Mucosa of rectum (tissue), 2 donors: Measurements from ENCODE around the gene RNF183.
A peak's percentile ranks its signal among the peaks of the same experiment; 100 is the strongest.
"Not testable (repeated sequence)": the region's sequence is repeated elsewhere in the genome, so short reads cannot be mapped to it uniquely, and the experiment has no call there.

Source experiments
- H3K27ac ChIP-seq, 2 donors: one replicate each; pipeline ENCODE4 v1.7.0; 2013; ENCODE audit warnings: inconsistent platforms in 2 of 2, low read depth in 2 of 2, low read length in 2 of 2
- H3K27me3 ChIP-seq, 2 donors: one replicate each; pipeline ENCODE4 v1.7.0; 2013; ENCODE audit warnings: low read length in 2 of 2; ENCODE audit not compliant: control insufficient read depth in 2 of 2, insufficient read depth in 2 of 2
- H3K36me3 ChIP-seq, 2 donors: one replicate each; pipeline ENCODE4 v1.7.0; 2013; ENCODE audit warnings: low read length in 2 of 2; ENCODE audit not compliant: control insufficient read depth in 2 of 2, insufficient read depth in 2 of 2
- H3K4me1 ChIP-seq, 2 donors: one replicate each; pipeline ENCODE4 v1.7.0; 2013; ENCODE audit warnings: low read length in 2 of 2, mild to moderate bottlenecking in 1 of 2; ENCODE audit not compliant: control insufficient read depth in 2 of 2, insufficient read depth in 2 of 2
- H3K4me3 ChIP-seq, 2 donors: one replicate each; pipeline ENCODE4 v1.7.0; 2013; ENCODE audit warnings: low read length in 2 of 2
- H3K9ac ChIP-seq, 2 donors: one replicate each; pipeline ENCODE4 v1.7.0; 2013; ENCODE audit warnings: low read length in 2 of 2, low read depth in 1 of 2, mild to moderate bottlenecking in 1 of 2
- H3K9me3 ChIP-seq, 2 donors: one replicate each; pipeline ENCODE4 v1.7.0; 2013; ENCODE audit warnings: low read length in 2 of 2; ENCODE audit not compliant: control insufficient read depth in 2 of 2
- donor health status: healthy.
- donor health status: Normal muscosa, but diverticular disease.

Gene RNF183

DNA sequence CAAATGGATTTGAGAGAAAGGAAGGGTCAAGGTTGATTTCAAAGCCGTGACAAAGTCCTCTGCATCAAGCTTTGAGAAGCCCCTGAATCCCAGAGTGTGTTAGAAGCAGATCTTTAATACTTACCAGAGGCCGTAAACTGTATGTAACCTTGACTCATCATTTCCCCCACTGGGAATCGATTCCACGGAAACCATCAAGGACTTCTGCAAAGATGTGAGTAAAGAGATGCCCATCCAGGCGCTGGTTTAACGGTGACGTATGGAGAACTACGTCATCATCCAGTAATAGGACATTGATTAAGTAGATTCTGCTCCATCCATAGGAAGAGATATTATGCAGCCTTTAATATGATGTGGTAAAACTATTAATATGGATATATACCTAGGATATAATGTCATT, 1.6 kb downstream of the RNF183 start:
- no peaks in the 10 kb centered on the region for H3K36me3 ChIP-seq
- no peaks in the 10 kb centered on the region for H3K9me3 ChIP-seq
- no peak overlapping the region for H3K4me3 ChIP-seq
- H3K27ac ChIP-seq, result no peak overlapping the region
- H3K4me1 ChIP-seq, result peaks cover 0 to 15% of the 10 kb centered on the region in 2 donors
- no peak overlapping the region for H3K9ac ChIP-seq
- no peaks in the 10 kb centered on the region for H3K27me3 ChIP-seq

GRCh38 chr9:113299800-113300292, 3.3 kb downstream of the RNF183 start:
- H3K4me1 ChIP-seq, result peaks cover 0 to 16% of the 10 kb centered on the region in 2 donors
- H3K36me3 ChIP-seq, result no peaks in the 10 kb centered on the region
- H3K27ac ChIP-seq, result no peak overlapping the region
- peak overlapping the region; percentile 11 to 14 for H3K9ac ChIP-seq
- H3K9me3 ChIP-seq, result no peaks in the 10 kb centered on the region
- H3K4me3 ChIP-seq, result peak overlapping the region; percentile 4 to 59
- H3K27me3 ChIP-seq, result no peaks in the 10 kb centered on the region

GRCh38 chr9:113298924-113299770, 4.0 kb downstream of the RNF183 start:
- no peak overlapping the region for H3K27ac ChIP-seq
- no peak overlapping the region for H3K4me3 ChIP-seq
- no peaks in the 10 kb centered on the region for H3K27me3 ChIP-seq
- H3K9me3 ChIP-seq, result no peaks in the 10 kb centered on the region
- H3K4me1 ChIP-seq, result peaks cover 0 to 16% of the 10 kb centered on the region in 2 donors
- H3K36me3 ChIP-seq, result peaks cover 0 to under 1% of the 10 kb centered on the region in 2 donors
- no peak overlapping the region for H3K9ac ChIP-seq

DNA sequence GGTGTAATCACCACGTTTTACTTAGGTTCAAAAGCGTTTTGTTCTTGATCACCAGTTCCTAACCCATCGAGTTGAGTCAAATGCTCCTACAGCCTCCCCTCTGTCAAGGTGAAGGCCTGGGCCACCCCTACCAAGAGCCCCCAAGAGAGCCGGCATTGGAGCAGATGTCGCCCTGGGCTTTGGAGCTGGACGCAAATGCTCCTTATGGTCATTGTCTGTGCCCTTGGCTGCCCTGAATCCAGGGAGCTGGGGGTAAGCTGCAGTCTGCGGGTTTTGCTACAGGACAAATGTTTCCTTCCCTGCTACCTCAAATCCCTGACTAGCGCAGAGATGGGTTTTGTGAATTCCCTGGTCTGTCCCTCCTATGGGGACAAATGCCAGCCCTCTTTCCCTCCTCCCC, 4.9 kb downstream of the RNF183 start:
- Histone ChIP-seq H3K36me3 (peaks cover 4% of the 10 kb centered on the region in 2 donors), H3K9me3 (no peaks in the 10 kb centered on the region), H3K9ac (no peak overlapping the region), H3K4me1 (peaks cover 0 to 16% of the 10 kb centered on the region in 2 donors), H3K27ac (no peak overlapping the region), H3K27me3 (no peaks in the 10 kb centered on the region), H3K4me3 (no peak overlapping the region)

- H3K9me3 ChIP-seq, result no peaks in the 10 kb centered on the region
- no peak overlapping the region for H3K4me3 ChIP-seq
These were observed 6.2 kb downstream of the RNF183 start for GRCh38 chr9:113296796-113297558.

DNA sequence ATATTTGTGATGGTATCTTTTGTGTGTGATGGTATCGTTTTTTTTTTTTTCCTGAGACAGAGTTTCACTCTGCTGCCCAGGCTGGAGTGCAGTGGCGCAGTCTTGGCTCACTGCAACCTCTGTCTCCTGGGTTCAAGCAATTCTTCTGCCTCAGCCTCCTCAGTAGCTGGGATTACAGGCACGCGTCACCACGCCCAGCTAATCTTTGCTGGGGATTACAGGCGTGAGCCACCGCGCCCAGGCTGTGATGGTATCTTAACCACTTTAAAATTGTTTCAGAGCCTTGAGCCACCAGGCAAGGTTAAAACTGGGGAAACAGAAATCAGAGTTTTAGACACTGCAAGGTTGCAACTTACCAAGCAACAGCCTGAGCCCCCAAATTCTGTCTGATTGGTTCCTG, 6.9 kb downstream of the RNF183 start:
- not testable (repeated sequence) for H3K9me3 ChIP-seq, H3K4me3 ChIP-seq, H3K27ac ChIP-seq, H3K9ac ChIP-seq, H3K27me3 ChIP-seq
- Histone ChIP-seq H3K4me1 (peaks cover 0 to 12% of the 10 kb centered on the region in 2 donors), H3K36me3 (peaks cover 20 to 23% of the 10 kb centered on the region in 2 donors)

More at GRCh38 chr9:113296796-113297558, 6.2 kb downstream of the RNF183 start:
- Histone ChIP-seq H3K9ac (no peak overlapping the region), H3K36me3 (peaks cover 14 to 16% of the 10 kb centered on the region in 2 donors), H3K27me3 (no peaks in the 10 kb centered on the region), H3K4me1 (peaks cover 0 to 12% of the 10 kb centered on the region in 2 donors), H3K27ac (no peak overlapping the region)

- peaks cover 36 to 44% of the 10 kb centered on the region in 2 donors for H3K36me3 ChIP-seq
These were observed 9.8 kb downstream of the RNF183 start for GRCh38 chr9:113293285-113293878.

GRCh38 chr9:113290052-113290607, 13.0 kb downstream of the RNF183 start:
- Histone ChIP-seq H3K36me3 (peaks cover 57 to 68% of the 10 kb centered on the region in 2 donors), H3K4me1 (peaks cover 7 to 13% of the 10 kb centered on the region in 2 donors), H3K9ac (no peak overlapping the region), H3K9me3 (no peaks in the 10 kb centered on the region), H3K27ac (no peak overlapping the region), H3K27me3 (no peaks in the 10 kb centered on the region), H3K4me3 (no peak overlapping the region)

More at GRCh38 chr9:113293285-113293878, 9.8 kb downstream of the RNF183 start:
- H3K27ac ChIP-seq, result no peak overlapping the region
- H3K9me3 ChIP-seq, result no peaks in the 10 kb centered on the region
- H3K9ac ChIP-seq, result no peak overlapping the region
- H3K4me3 ChIP-seq, result no peak overlapping the region
- no peaks in the 10 kb centered on the region for H3K27me3 ChIP-seq
- H3K4me1 ChIP-seq, result peaks cover 7 to 13% of the 10 kb centered on the region in 2 donors

DNA sequence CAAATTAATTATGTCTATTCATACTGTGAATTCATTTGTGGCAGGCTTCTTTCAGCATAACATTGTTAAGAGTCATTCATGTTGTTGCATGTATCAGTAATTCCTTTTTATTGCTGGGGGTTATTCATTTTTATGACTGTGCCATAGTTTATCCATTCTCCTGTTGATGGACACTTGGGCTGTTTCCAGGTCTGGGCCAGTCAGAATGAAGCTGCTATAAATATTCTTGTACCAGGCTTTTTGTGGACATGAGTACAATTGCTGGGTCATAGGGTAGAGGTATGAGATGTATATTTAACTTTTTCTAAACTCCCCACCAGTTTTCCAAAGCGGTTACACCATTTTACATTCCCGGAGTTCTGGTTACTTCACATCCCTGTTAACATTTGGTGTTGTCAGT, 14.1 kb downstream of the RNF183 start:
- H3K36me3 ChIP-seq, result peaks cover 66 to 78% of the 10 kb centered on the region in 2 donors
- H3K9ac ChIP-seq, result no peak overlapping the region
- peak overlapping the region in 1 of 2 donors; percentile 0 for H3K27ac ChIP-seq
- no peaks in the 10 kb centered on the region for H3K27me3 ChIP-seq
- H3K4me3 ChIP-seq, result no peak overlapping the region
- H3K9me3 ChIP-seq, result no peaks in the 10 kb centered on the region
- H3K4me1 ChIP-seq, result peaks cover 7 to 13% of the 10 kb centered on the region in 2 donors
